ENCODE measurements around the gene STK17A. TPM values are rescaled to one million over a fixed set of nuclear protein-coding genes. Genes with fewer than 3 reads are reported as not detected.
A peak's percentile ranks its signal among the peaks of the same experiment; 100 is the strongest.

Gene STK17A
- total RNA-seq, 4 donors from 2014 or later = 14.6 to 31.5 (median 27.3) TPM

DNA sequence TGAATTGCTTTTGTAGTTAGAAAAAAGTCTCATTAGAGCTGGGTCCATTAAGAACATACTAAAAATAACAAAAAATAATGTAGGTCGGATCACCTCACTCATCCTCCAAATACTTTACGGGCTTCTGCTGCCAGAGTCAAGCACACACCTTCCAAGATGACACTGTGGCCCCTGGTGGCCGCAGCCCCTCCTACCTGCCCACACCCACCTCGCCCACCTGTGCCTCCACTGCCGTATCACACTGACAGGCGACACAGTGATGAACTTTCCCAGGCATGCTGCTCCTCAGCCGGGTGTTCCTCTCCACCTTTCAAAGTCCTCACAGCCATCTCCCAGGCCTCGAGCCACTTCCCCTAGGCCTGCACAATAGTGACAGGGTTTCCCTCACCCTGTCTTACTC, 60.9 kb downstream of the STK17A start:
- peaks cover 30 to 57% (median 41%) of the 10 kb centered on the region in 3 donors for H3K4me1 ChIP-seq
- H3K27me3 ChIP-seq = no peaks in the 10 kb centered on the region
- no peak for ATAC-seq
- TF ChIP-seq, protein P1, sequence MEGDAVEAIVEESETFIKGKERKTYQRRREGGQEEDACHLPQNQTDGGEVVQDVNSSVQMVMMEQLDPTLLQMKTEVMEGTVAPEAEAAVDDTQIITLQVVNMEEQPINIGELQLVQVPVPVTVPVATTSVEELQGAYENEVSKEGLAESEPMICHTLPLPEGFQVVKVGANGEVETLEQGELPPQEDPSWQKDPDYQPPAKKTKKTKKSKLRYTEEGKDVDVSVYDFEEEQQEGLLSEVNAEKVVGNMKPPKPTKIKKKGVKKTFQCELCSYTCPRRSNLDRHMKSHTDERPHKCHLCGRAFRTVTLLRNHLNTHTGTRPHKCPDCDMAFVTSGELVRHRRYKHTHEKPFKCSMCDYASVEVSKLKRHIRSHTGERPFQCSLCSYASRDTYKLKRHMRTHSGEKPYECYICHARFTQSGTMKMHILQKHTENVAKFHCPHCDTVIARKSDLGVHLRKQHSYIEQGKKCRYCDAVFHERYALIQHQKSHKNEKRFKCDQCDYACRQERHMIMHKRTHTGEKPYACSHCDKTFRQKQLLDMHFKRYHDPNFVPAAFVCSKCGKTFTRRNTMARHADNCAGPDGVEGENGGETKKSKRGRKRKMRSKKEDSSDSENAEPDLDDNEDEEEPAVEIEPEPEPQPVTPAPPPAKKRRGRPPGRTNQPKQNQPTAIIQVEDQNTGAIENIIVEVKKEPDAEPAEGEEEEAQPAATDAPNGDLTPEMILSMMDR (IDR thresholded peaks at IDR 0.05) = no peak
- WGBS, 2 donors (ENCODE audit: low coverage in 1 of 2) = 79 to 85% methylated on average over 8 of the region's 8 CpGs
- H3K27ac ChIP-seq = no peak overlapping the region
- H3K9me3 ChIP-seq = no peaks in the 10 kb centered on the region
- no peak overlapping the region for H3K4me3 ChIP-seq
- H3K36me3 ChIP-seq = peaks cover 0 to 37% of the 10 kb centered on the region in 2 donors

DNA sequence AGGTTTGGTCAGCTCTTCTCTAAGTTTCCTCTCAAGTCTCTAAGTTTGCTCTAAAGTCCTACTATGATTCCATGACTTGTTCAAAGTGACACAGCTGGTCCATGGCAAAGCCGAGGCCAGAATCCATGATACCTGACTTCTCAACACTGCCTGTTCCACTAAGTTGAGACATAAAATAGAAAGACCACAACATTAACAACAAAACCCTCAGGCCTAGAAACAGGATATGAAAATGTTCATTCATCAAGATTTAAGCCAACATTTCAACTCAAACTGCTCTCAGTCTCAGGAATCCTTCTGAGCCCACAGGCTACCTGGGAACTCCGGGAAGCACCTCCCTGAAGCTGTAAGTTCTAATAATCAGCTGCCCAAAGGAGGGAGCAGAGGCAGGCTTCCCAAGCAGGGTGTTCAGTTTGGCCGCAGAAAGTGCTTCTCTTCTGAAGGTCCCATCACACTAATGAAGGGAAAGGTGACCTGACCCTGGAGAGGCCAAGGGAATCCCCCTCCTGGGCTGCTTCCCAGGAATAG, 62.9 kb downstream of the STK17A start:
- H3K36me3 ChIP-seq = peaks cover 0 to 33% of the 10 kb centered on the region in 2 donors
- no peaks in the 10 kb centered on the region for H3K9me3 ChIP-seq
- 90 to 100% methylated on average over 1 of the region's 3 CpGs for WGBS, 2 donors (ENCODE audit: low coverage in 1 of 2)
- no peak for ATAC-seq
- no peaks in the 10 kb centered on the region for H3K27me3 ChIP-seq
- H3K27ac ChIP-seq = peak overlapping the region; percentile 91 to 98 (median 94)
- TF ChIP-seq, protein P1 (IDR thresholded peaks at IDR 0.05) = no peak
- no peak for TF ChIP-seq POLR2AphosphoS5 (IDR thresholded peaks at IDR 0.05)
- no peak for TF ChIP-seq POLR2A (IDR thresholded peaks at IDR 0.05)
- H3K4me3 ChIP-seq = no peak overlapping the region
- H3K4me1 ChIP-seq = peaks cover 37 to 58% (median 44%) of the 10 kb centered on the region in 3 donors

DNA sequence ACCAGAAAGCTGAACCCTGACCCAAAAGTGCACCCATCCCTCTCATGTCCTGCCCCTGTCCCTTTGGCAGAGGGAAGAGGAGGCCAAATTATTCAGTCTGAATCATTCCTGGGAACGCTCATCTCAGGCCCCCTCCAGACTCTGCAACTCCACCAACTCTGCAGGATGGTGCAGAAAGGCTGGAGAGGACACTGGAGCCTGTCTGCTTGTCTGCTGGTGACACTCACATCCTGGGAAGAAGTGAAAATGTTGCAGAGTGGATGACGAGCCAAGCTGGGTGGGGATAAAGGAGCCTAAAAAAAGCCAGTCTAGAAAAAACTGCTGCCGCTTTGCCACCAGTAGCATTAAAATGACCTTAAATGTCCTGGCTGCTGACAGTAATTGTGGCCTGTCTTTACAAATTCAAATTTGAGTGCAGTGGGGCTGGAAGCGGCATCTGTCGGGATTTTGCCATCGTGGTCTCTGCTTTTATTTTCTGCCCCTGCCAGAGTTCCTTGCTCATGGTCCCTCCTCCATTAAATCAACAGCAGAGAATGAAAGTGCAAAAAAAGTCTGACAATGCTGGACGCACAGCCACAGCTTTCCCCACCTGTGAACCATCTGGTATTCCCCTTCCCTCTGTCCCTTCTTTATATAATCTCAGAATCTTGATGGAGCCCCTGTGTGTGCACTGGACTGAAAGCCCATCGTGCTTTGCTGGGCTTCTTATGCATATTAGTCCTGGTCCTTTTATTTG, 63.9 kb downstream of the STK17A start:
- TF ChIP-seq POLR2A (IDR thresholded peaks at IDR 0.05) (no peak), POLR2AphosphoS5 (IDR thresholded peaks at IDR 0.05) (no peak), EP300 (IDR thresholded peaks at IDR 0.05) (no peak)
- TF ChIP-seq, protein P1 (IDR thresholded peaks at IDR 0.05) = no peak
- no peaks in the 10 kb centered on the region for H3K9me3 ChIP-seq
- H3K4me3 ChIP-seq = peak overlapping the region in 1 of 2 donors; percentile 11
- no peaks in the 10 kb centered on the region for H3K27me3 ChIP-seq
- no peak for ATAC-seq
- peak overlapping the region; percentile 91 to 98 (median 94) for H3K27ac ChIP-seq
- peaks cover 0 to 30% of the 10 kb centered on the region in 2 donors for H3K36me3 ChIP-seq
- peaks cover 40 to 68% (median 55%) of the 10 kb centered on the region in 3 donors for H3K4me1 ChIP-seq
- 6 to 10% methylated on average over 5 to 8 of the region's 8 CpGs for WGBS, 2 donors (ENCODE audit: low coverage in 1 of 2)

DNA sequence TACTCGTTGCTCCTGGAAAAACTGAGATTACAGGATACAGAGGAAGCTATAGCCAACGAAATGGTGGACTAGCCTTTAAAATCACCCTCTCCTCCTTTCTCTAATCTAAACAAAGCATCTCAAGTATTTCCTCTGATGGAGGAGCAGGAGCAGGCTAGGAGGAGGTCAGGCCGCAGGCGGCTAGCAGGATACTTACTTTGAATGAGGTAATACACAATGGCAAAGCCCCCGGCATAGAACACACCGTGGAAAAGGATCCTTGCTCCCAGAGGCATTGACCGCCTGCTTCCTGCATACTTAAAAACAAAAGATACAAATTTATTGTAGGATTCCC, 64.4 kb downstream of the STK17A start:
- no peak for ATAC-seq
- H3K4me3 ChIP-seq = peak overlapping the region in 1 of 2 donors; percentile 11
- 0 to 42% methylated on average over 3 to 7 of the region's 7 CpGs for WGBS, 2 donors (ENCODE audit: low coverage in 1 of 2)
- no peak for TF ChIP-seq POLR2AphosphoS5 (IDR thresholded peaks at IDR 0.05)
- TF ChIP-seq, protein P1 (IDR thresholded peaks at IDR 0.05) = no peak
- H3K9me3 ChIP-seq = no peaks in the 10 kb centered on the region
- peaks cover 40 to 73% (median 55%) of the 10 kb centered on the region in 3 donors for H3K4me1 ChIP-seq
- peaks cover 0 to 25% of the 10 kb centered on the region in 2 donors for H3K36me3 ChIP-seq
- peak overlapping the region; percentile 91 to 98 (median 94) for H3K27ac ChIP-seq
- H3K27me3 ChIP-seq = no peaks in the 10 kb centered on the region

Data from gastroesophageal sphincter (tissue), 4 donors.